Measurements from ENCODE around the gene IRGC. TPM values are rescaled to one million over a fixed set of nuclear protein-coding genes. Genes with fewer than 3 reads are reported as not detected.

The IRGC gene
- total and polyA plus RNA-seq, 7 donors, result not detected

DNA sequence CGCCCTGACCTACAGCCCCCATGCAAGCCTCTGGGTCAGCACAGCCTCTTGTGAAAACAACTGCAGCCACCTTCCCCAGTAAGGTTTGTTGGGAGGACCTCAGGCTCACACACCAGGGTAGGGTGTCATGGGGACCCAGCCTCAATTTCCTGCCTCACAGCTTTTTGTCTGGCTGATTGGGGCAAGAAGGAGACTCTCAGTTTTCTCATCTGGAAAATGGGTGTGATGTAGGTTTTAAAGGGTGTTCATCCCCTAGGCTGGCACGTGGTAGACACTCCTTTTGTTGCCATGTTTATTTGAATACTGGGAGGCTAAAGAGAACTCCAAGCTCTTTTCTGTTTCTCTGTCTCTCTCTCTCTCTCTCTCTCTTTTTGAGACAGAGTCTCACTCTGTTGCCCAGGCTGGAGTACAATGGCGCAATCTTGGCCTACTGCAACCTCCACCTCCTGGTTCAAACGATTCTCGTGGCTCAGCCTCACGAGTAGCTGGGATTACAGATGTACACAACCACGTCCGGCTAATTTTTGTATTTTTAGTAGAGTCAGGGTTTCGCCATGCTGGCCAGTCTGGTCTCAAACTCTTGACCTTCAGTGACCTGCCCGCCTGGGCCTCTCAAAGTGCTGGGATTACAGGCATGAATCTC is 27.7 kb upstream of the IRGC start:
- peaks cover 0 to 2% (median 0%) of the 10 kb centered on the region in 3 donors for H3K27me3 ChIP-seq (ENCODE audit: insufficient read depth in 3 of 3, low read length in 2 of 3)
- peaks cover 20% of the 10 kb centered on the region for H3K9me3 ChIP-seq
- no peak for DNase-seq
- no peak overlapping the region for H3K4me3 ChIP-seq
- no peak overlapping the region for H3K27ac ChIP-seq
- 74 to 78% (median 76%) methylated on average over 10 of the region's 10 CpGs for WGBS, 3 donors
- intact Hi-C loops (cut with DNase I), result loop anchor here in 1 of 2 donors (5.0 kb wide), 1 partner anchor 34 kb away; no protein-coding TSS in a partner anchor
- TF ChIP-seq, protein P1, sequence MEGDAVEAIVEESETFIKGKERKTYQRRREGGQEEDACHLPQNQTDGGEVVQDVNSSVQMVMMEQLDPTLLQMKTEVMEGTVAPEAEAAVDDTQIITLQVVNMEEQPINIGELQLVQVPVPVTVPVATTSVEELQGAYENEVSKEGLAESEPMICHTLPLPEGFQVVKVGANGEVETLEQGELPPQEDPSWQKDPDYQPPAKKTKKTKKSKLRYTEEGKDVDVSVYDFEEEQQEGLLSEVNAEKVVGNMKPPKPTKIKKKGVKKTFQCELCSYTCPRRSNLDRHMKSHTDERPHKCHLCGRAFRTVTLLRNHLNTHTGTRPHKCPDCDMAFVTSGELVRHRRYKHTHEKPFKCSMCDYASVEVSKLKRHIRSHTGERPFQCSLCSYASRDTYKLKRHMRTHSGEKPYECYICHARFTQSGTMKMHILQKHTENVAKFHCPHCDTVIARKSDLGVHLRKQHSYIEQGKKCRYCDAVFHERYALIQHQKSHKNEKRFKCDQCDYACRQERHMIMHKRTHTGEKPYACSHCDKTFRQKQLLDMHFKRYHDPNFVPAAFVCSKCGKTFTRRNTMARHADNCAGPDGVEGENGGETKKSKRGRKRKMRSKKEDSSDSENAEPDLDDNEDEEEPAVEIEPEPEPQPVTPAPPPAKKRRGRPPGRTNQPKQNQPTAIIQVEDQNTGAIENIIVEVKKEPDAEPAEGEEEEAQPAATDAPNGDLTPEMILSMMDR (IDR thresholded peaks at IDR 0.05), result no peak
- no peaks in the 10 kb centered on the region for H3K4me1 ChIP-seq
- ATAC-seq, result no peak
- H3K36me3 ChIP-seq (ENCODE audit: insufficient read depth in 1 of 2, low read depth in 1 of 2), result no peaks in the 10 kb centered on the region

DNA sequence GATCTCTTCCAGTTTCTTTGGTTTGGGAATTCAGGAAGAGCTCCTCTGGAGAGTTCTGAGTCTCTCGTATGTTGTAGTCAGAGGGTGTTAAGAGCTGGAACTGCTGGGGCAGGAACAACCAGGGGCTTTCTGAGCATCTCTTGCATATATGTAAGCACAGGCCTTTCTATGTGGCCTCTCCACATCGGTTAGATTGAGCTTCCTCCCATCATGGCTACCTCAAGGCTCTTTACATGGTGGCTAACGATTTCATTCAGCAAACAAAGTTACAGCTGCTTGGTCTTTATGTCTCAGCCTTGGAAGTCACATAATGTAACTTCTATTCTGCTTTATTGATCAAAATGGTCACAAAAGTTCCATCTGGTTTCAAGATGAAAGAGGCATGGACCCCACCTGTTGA is 25.4 kb upstream of the IRGC start:
- Histone ChIP-seq H3K9me3 (peaks cover 20% of the 10 kb centered on the region), H3K36me3 (ENCODE audit: insufficient read depth in 1 of 2, low read depth in 1 of 2) (no peaks in the 10 kb centered on the region), H3K27me3 (ENCODE audit: insufficient read depth in 3 of 3, low read length in 2 of 3) (peaks cover 0 to 2% (median 0%) of the 10 kb centered on the region in 3 donors), H3K4me3 (no peak overlapping the region), H3K27ac (no peak overlapping the region), H3K4me1 (no peaks in the 10 kb centered on the region)
- WGBS, 3 donors, result 50 to 69% (median 55%) methylated on average over 3 of the region's 3 CpGs
- no peak for ATAC-seq
- TF ChIP-seq, protein P1 (IDR thresholded peaks at IDR 0.05), result no peak
- DNase-seq, result no peak
- intact Hi-C loops (cut with DNase I), result no loop called here

DNA sequence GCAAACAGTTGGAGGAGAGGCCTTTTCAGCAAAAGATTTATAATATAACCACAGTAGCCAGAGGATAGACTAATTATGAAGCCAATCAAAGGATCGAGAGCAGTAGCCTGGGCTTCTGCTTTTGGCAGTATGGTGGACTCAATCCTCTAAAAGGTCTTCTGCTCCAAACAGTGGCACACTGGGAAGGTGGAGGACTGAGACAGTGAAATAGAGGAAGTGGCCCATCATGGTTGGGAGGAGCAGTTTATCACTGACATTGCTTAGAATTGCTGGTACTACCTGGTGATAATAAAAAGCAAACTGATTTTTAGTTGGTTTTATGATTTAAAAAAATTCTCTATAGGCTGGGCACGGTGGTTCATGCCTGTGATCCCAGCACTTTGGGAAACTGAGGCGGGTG is 25.0 kb upstream of the IRGC start:
- Histone ChIP-seq H3K27me3 (ENCODE audit: insufficient read depth in 3 of 3, low read length in 2 of 3) (peaks cover 0 to 2% (median 0%) of the 10 kb centered on the region in 3 donors), H3K4me1 (no peaks in the 10 kb centered on the region), H3K4me3 (no peak overlapping the region), H3K36me3 (ENCODE audit: insufficient read depth in 1 of 2, low read depth in 1 of 2) (no peaks in the 10 kb centered on the region), H3K27ac (no peak overlapping the region), H3K9me3 (peaks cover 20% of the 10 kb centered on the region)
- DNase-seq (no peak), ATAC-seq (no peak)
- intact Hi-C loops (cut with DNase I), result no loop called here
- TF ChIP-seq, protein P1 (IDR thresholded peaks at IDR 0.05), result no peak
- 85 to 95% (median 88%) methylated on average over 3 of the region's 3 CpGs for WGBS, 3 donors

DNA sequence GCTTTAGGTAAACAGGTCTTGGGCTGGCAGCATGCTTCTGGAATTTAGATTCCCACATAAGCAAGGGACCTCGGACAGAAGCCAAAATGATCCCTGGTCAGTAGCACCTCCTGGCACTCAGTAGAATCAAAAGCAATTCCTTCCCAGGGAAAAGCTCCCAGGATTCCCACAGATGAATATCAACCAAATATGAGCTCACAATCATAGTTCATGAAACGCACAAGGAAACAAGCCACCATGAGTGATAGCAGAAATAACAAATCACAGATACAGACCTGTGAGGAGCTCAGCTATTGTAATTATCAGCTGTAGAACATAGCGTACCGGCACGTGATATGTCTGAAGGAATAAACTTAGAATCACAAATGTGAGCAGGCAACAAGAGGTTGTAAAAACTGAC is 24.1 kb upstream of the IRGC start:
- WGBS, 3 donors, result 91 to 92% (median 91%) methylated on average over 5 of the region's 5 CpGs
- ATAC-seq, result no peak
- intact Hi-C loops (cut with DNase I), result no loop called here

More for the DNA sequence above, 24.1 kb upstream of the IRGC start:
- TF ChIP-seq, protein P1 (IDR thresholded peaks at IDR 0.05), result no peak
- no peak overlapping the region for H3K27ac ChIP-seq
- peaks cover 0 to 2% (median 0%) of the 10 kb centered on the region in 3 donors for H3K27me3 ChIP-seq (ENCODE audit: insufficient read depth in 3 of 3, low read length in 2 of 3)
- no peak overlapping the region for H3K4me3 ChIP-seq
- no peaks in the 10 kb centered on the region for H3K4me1 ChIP-seq
- peaks cover 20% of the 10 kb centered on the region for H3K9me3 ChIP-seq
- DNase-seq, result no peak
- H3K36me3 ChIP-seq (ENCODE audit: insufficient read depth in 1 of 2, low read depth in 1 of 2), result no peaks in the 10 kb centered on the region
